ENCODE results near the gene ATF6B. TPM values are rescaled to one million over a fixed set of nuclear protein-coding genes. Genes with fewer than 3 reads are reported as not detected.

The ATF6B gene
- total RNA-seq, 6 experiments from 2014 or later = 80.0 to 96.2 (median 88.7) TPM

DNA sequence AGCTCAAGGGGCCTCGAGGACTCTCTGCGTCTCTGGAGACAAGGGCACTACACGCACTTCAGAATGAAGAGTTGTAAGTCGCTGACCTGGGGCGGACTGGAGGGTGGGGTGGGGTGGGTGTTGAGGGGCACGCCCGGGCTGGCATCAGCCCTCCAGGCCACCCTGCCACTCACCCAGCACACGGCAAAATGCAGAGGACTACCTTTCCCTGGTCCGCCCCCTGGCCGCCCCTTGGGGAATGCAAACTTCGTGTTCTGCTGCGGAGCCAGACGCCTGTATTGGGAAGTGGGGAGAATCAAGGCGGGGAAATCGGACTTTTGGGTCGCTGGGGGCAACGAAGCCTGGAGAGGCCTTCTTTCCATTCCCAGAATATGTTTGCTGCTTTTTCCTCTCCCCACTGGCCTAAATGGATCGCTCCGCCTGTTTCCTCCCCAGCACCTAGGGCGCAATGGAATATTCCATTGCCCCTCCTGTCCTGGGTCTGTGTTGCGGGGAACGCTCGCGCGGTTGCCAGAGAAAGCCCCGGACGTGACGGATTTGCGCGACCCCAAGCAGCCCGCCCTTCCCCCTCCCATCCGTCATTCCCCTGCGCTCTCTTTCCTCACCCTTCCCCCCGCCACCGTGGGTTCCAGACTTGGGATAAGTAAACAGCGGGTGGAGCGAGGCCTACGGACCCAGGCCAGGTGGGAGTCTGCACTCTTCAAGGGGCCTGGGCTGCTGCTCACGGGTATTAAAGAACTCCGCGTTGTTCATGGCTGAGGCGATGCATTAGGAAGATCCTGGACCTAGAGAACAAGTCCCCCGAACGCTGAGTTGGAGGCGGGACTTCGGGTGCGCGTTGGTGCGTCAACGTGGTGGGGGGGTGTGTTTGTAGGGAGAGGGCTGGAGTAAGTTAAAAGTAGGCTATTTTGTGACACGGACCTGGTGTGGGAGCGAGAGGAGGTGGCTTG is 25.8 kb upstream of the ATF6B start, which contains the start of gene PPT2:
Gene PPT2, plus strand, starts transcription at position 578 of the 950 bp plus-strand sequence. CDS start 454 bp downstream, outside the sequence.
- peaks cover 2% of the 10 kb centered on the region for H3K27me3 Mint-ChIP-seq (ENCODE audit: insufficient read depth)
- H3K9me3 Mint-ChIP-seq = no peaks in the 10 kb centered on the region
- TF ChIP-seq, protein P1, sequence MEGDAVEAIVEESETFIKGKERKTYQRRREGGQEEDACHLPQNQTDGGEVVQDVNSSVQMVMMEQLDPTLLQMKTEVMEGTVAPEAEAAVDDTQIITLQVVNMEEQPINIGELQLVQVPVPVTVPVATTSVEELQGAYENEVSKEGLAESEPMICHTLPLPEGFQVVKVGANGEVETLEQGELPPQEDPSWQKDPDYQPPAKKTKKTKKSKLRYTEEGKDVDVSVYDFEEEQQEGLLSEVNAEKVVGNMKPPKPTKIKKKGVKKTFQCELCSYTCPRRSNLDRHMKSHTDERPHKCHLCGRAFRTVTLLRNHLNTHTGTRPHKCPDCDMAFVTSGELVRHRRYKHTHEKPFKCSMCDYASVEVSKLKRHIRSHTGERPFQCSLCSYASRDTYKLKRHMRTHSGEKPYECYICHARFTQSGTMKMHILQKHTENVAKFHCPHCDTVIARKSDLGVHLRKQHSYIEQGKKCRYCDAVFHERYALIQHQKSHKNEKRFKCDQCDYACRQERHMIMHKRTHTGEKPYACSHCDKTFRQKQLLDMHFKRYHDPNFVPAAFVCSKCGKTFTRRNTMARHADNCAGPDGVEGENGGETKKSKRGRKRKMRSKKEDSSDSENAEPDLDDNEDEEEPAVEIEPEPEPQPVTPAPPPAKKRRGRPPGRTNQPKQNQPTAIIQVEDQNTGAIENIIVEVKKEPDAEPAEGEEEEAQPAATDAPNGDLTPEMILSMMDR (IDR thresholded peaks at IDR 0.05) = peak; percentile 57
- H3K4me1 Mint-ChIP-seq (ENCODE audit: low read depth) = peaks cover 43% of the 10 kb centered on the region
- peaks cover 18% of the 10 kb centered on the region for H3K36me3 Mint-ChIP-seq (ENCODE audit: low read depth)
- DNase-seq = peak; percentile 85
- H3K27ac Mint-ChIP-seq = peak within 1 kb of the TSS; percentile 97
- H3K4me3 Mint-ChIP-seq = peak within 1 kb of the TSS; percentile 100

DNA sequence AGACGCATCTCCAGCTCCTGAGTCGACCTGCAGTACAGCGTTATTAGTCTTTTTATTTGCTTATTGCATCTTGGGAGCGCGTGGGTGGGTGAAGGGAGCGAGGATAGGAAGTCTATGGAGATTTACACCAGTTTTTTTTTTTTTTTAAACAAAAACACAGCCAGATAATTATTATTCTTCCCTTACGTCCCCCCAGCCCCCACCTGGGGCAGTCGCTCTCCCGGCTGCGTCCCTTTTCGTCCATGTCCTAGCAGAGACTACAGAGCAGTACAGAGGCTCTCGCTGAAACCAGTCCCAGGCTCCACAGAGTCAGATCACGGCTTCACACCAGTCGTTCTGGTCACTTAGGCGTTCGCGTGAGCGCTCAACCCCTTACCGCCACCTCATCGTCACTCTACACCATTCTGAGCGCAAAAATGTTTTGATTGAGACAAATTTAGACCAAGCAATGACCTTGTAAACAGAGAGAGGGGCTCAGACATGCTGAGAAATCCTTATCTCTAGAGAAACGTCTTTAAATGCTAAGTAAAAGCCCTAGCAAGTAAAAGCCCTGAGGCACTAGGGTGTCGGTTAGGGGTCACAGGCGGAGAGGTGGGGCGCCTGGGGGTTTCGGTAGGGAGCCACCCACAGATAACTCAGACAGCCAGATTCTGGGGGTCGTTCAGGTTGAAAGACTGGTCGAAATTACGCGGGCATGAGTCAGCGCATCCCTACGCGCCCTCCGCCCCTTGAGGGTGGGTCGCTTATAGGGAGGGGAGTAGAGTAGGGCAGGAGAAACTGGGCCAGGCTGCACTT is 24.9 kb upstream of the ATF6B start:
- Mint-ChIP-seq H3K4me1 (ENCODE audit: low read depth) (peaks cover 43% of the 10 kb centered on the region), H3K9me3 (no peaks in the 10 kb centered on the region), H3K36me3 (ENCODE audit: low read depth) (peaks cover 20% of the 10 kb centered on the region), H3K4me3 (peak overlapping the region; percentile 100), H3K27me3 (ENCODE audit: insufficient read depth) (peaks cover 4% of the 10 kb centered on the region), H3K27ac (peak overlapping the region; percentile 97)
- TF ChIP-seq, protein P1 (IDR thresholded peaks at IDR 0.05) = no peak
- DNase-seq = peak; percentile 46

DNA sequence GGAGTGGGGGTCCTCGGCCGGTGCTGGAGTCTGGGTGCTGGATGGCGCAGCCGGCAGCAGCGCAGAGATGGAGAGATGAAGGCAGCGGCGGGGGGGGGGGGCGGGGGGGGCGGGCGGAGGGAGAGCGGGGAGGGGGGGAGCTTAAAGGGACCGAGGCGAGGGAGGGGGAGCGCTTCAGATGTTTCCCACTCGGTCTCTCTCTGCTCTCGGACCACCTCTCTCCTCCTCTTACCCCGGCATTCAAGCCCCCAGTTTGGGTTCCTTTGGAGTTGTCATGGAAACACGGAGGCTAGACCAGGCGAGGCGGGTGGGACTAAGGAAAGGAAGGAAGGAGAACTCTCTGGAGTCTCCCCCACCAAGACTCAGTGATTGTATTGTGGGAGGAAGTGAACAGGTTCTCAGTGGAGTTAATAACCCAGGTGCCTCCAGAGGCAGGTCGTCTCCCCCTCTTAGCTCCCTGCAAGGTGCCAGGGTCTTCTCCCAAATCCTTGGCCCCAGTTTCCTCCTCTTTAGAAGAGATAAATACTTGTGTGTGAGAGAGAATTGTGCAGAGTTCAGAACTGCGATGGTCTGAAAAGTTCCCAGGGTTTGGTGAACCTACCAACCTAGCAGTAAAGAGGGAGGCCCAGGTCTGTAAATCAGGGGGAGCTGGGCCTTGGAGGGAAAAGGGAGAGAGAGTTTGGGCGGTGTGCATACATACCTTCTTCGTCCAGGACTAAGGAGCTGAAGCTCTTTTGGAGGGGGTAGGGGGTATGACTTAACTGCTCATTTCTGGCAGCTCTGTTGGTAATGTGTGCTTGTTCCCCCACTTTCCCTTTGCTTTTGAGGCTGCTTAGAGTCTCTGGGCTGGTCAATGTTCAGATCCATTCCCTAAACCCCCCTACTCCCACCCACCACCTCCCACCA is 24.1 kb upstream of the ATF6B start, which contains the start of gene PRRT1:
Gene PRRT1, minus strand, starts transcription at position 77 of the 906 bp plus-strand sequence. CDS start 112 bp downstream, outside the sequence.
- DNase-seq = no peak
- Mint-ChIP-seq H3K27ac (peak within 1 kb of the TSS; percentile 97), H3K4me3 (peak within 1 kb of the TSS; percentile 100), H3K27me3 (ENCODE audit: insufficient read depth) (peaks cover 5% of the 10 kb centered on the region), H3K9me3 (no peaks in the 10 kb centered on the region), H3K4me1 (ENCODE audit: low read depth) (peaks cover 43% of the 10 kb centered on the region), H3K36me3 (ENCODE audit: low read depth) (peaks cover 13% of the 10 kb centered on the region; the same call in 1 of the 2 replicates)
- TF ChIP-seq, protein P1 (IDR thresholded peaks at IDR 0.05) = no peak

DNA sequence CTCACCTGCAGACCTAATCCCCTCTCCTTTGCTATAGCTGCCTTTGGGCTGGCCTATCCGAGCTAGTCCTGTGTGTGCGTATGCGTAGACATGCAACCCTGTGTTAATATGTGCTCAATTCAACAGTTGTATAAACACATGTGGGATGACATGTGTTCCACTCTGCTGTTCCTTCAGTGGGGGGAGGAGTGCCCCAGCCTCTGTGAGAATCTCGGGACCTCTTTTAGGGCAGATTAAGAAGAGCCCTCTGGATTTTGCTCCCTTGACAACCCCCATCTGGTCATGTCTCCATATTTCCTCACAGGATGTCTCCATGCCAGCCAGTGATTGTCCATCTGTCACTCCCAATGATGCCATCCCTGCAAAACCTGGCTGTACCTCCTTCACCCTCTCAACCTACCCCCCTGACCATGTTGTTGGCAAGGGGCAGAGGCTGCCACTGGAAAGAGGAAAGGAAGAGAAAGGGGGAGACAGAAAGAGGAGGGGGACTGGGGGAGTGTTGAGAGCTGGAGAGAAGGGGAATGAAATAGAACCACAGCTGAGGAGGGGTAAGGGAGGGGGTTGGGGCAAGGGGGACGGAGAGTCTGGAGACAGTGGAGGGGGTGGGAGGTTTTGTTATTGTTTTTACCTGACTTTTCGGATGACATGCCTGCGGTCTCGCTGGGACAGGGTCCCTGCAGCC is 23.3 kb upstream of the ATF6B start:
- no peak for DNase-seq
- TF ChIP-seq, protein P1 (IDR thresholded peaks at IDR 0.05) = no peak
- Mint-ChIP-seq H3K27ac (peak overlapping the region; percentile 17; the same call in 1 of the 2 replicates), H3K4me3 (peak overlapping the region; percentile 100), H3K36me3 (ENCODE audit: low read depth) (peaks cover 13% of the 10 kb centered on the region; the same call in 1 of the 2 replicates), H3K27me3 (ENCODE audit: insufficient read depth) (peaks cover 6% of the 10 kb centered on the region), H3K4me1 (ENCODE audit: low read depth) (peaks cover 43% of the 10 kb centered on the region), H3K9me3 (no peaks in the 10 kb centered on the region)
